GM12891 (cell line): Measurements from ENCODE around the gene NEDD9.

Experiments used
- POLR2A ChIP-seq: IDR thresholded peaks from 2 replicates; pipeline ENCODE4 v1.6.1; 2011; ENCODE audit warnings: low read depth, low read length, control low read depth
- POLR2AphosphoS5 ChIP-seq: IDR thresholded peaks from 2 replicates; pipeline ENCODE4 v1.6.1; 2011; ENCODE audit warnings: low read depth, low read length, control low read depth
- TAF1 ChIP-seq: IDR thresholded peaks from 2 replicates; pipeline ENCODE4 v1.6.1; 2011; ENCODE audit warnings: low read depth, low read length, control low read depth

- TF ChIP-seq POLR2AphosphoS5 (no peak), POLR2A (no peak), TAF1 (no peak)
Measured at GRCh38 chr6:11258260-11259237, 26.1 kb upstream of the NEDD9 start.
